Measurements from ENCODE around the gene POLR2F.

POLR2F gene

DNA sequence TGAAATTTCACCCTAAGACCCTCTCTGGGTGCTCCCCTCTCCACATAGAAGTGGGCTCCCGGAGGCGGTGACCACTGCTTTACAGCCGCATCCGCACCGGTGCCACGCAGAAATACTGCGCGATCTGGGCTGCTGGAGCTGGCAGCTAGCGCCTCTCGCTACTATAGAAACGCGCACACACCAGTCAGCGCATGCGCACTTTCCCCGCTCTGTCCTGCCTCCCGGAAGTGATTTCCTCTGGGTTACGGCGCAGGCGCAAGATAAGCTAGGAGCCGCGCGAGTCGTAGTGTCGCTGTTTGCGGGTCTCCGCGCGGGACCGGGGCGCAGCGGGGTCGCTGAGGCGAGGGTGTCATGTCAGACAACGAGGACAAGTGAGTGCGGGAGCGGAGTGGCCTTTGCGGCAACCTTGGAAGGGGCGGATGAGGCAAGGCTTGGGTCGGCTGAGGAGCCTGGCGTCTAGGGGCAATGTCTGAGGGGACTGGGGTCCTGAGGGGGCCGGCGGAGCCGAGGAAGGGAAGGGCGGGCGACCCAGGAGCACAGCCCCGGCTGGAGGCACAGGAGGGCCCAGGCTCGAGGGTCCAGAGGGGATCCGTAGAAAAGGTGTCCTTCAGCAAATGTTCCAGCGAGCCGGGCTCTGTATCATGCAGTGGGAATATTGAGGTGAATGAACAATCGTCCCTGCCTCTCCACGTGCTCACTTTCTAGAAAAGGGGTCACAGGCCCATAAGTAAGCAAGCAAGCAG is at the start of gene POLR2F, which contains the start of gene C22orf23:
Gene POLR2F (plus strand): TSS at position 263 of the 743 bp plus-strand sequence. CDS start 89 bp downstream, at position 352.
Gene C22orf23 (minus strand): TSS at position 165 of the 743 bp plus-strand sequence. CDS start 452 bp downstream, outside the sequence.
- peak within 1 kb of the TSS; percentile 94 for H3K4me3 ChIP-seq (ENCODE audit: low read depth, low read length)
- in situ Hi-C loops (cut with HindIII; ENCODE audit: low sequenced_read_pairs), result no loop called here
- DNase-seq (ENCODE audit: low read depth), result peak; percentile 87
- TF ChIP-seq, protein P1, sequence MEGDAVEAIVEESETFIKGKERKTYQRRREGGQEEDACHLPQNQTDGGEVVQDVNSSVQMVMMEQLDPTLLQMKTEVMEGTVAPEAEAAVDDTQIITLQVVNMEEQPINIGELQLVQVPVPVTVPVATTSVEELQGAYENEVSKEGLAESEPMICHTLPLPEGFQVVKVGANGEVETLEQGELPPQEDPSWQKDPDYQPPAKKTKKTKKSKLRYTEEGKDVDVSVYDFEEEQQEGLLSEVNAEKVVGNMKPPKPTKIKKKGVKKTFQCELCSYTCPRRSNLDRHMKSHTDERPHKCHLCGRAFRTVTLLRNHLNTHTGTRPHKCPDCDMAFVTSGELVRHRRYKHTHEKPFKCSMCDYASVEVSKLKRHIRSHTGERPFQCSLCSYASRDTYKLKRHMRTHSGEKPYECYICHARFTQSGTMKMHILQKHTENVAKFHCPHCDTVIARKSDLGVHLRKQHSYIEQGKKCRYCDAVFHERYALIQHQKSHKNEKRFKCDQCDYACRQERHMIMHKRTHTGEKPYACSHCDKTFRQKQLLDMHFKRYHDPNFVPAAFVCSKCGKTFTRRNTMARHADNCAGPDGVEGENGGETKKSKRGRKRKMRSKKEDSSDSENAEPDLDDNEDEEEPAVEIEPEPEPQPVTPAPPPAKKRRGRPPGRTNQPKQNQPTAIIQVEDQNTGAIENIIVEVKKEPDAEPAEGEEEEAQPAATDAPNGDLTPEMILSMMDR (IDR thresholded peaks at IDR 0.05; ENCODE audit: low read depth, low read length, missing control alignments), result no peak

DNA sequence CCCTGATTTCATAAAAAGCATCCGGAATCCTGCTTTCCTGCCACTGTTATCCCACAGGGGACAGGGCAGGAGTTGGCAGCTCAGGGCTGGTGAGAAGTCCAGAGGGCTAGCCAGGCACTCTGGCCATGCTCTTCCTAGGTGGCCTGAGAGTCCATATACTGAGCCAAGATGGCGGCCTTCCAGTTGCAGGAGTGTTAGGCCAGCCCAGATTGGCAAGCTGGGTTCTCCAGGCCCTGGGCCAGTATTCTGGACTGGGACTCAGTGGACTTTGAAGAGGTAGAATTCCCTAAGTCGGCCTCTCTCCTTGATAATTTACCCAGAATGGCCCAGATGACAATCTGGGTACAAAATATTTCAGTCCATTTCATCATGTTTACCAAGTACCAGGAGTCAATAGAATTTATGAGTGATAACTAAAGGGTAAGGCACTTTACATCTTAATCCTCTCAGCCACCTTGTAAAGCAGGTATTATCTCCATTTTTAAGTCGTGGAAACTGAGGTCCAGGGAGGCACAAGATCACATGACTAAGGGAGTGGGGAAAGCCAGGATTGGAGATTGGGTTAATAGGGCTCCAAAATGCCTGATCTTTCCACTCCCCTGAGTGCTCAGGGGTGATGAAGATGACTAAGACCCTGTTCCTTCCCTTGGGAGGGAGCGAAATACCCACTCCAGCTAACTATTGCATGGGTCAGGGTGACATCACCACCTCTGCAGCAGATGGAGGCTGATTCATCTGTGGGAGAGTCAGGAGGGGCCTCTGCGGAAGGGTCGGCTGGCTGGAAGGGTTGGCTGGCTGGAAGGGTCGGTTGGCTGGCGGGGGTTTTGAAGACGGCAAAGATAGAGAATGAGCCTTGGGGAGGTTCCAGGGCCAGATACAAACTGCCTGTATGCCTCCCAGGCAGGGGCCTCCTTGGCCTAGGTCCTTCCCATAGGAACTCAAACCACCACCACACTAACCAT is 48.6 kb upstream of the POLR2F start:
- in situ Hi-C loops (cut with HindIII; ENCODE audit: low sequenced_read_pairs), result no loop called here
- TF ChIP-seq, protein P1 (IDR thresholded peaks at IDR 0.05; ENCODE audit: low read depth, low read length, missing control alignments), result no peak
- DNase-seq (ENCODE audit: low read depth), result peak; percentile 88
- peak overlapping the region; percentile 75 for H3K4me3 ChIP-seq (ENCODE audit: low read depth, low read length)

DNA sequence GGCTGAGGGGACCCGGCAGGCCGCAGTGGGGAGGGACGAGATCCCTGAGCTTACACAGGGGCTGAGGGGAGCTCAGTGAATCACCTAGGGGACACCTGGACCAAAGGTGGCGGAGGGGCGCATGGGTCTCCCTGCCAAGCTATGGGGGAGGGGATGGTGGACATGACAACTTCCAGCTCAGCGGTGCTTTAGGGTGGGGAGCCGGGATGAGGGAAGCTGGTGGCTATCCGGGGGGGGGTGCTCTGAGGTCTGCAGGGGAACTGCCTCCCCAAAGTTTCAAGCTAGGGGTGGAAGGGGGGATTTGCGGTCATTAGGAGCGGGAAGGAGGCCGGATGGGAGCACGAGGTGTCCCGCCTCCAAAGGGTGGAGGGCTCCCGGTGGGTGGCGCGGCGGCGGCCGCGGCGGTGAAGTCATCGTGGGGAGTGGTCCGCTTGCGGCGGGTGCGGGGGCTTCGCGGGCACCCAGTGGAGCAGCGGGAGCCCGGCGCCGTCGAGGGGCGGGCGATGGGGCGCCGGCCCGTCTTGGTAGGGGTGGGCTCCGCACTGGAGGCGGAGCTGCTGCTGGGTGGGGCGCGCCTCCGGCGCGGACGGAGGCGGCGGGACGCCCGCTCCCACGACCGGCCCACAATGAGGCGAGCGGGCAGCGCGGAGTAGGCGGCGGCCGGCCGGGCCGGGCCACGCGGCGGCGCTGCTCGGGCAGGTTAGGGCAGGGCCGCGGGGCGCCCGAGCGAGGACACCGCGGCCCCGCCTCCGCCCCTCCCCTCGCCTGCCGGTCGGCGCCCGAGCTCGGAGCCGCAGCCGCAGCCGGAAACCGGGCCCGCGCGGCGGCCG is 47.8 kb upstream of the POLR2F start, which contains the start of gene MICALL1:
Gene MICALL1 (plus strand): TSS at position 764 of the 830 bp plus-strand sequence. CDS start 126 bp downstream, outside the sequence.
- H3K4me3 ChIP-seq (ENCODE audit: low read depth, low read length), result peak within 1 kb of the TSS; percentile 75
- TF ChIP-seq, protein P1 (IDR thresholded peaks at IDR 0.05; ENCODE audit: low read depth, low read length, missing control alignments), result no peak
- in situ Hi-C loops (cut with HindIII; ENCODE audit: low sequenced_read_pairs), result no loop called here
- no peak for DNase-seq (ENCODE audit: low read depth)

DNA sequence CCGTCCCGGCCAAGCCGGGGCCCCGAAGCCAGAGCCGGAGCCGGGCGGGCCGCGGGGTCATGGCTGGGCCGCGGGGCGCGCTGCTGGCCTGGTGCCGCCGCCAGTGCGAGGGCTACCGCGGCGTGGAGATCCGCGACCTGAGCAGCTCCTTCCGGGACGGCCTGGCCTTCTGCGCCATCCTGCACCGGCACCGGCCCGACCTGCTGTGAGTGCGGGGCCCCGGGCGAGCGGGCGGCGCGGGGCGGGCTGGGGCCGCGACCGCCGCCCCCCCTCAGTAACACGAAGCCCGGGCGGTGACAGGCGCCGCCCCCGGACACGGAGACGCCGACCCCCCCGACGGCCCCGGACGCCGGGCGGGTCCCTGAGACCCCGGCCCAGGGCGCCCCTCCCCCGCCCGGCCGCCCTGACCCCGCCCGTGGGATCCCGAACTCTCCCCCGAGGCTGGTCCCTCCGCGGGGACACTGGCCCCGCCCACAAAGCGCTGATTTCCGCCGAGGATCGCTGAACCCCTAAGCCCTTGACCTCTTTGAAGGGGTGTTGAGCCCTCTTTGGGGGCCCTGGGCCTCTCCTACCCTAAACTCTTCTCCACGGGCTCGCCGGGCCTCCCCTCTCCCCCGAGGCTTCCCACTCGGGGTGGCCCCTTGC is 47.0 kb upstream of the POLR2F start:
- in situ Hi-C loops (cut with HindIII; ENCODE audit: low sequenced_read_pairs), result no loop called here
- H3K4me3 ChIP-seq (ENCODE audit: low read depth, low read length), result peak overlapping the region; percentile 75
- TF ChIP-seq, protein P1 (IDR thresholded peaks at IDR 0.05; ENCODE audit: low read depth, low read length, missing control alignments), result no peak
- no peak for DNase-seq (ENCODE audit: low read depth)

DNA sequence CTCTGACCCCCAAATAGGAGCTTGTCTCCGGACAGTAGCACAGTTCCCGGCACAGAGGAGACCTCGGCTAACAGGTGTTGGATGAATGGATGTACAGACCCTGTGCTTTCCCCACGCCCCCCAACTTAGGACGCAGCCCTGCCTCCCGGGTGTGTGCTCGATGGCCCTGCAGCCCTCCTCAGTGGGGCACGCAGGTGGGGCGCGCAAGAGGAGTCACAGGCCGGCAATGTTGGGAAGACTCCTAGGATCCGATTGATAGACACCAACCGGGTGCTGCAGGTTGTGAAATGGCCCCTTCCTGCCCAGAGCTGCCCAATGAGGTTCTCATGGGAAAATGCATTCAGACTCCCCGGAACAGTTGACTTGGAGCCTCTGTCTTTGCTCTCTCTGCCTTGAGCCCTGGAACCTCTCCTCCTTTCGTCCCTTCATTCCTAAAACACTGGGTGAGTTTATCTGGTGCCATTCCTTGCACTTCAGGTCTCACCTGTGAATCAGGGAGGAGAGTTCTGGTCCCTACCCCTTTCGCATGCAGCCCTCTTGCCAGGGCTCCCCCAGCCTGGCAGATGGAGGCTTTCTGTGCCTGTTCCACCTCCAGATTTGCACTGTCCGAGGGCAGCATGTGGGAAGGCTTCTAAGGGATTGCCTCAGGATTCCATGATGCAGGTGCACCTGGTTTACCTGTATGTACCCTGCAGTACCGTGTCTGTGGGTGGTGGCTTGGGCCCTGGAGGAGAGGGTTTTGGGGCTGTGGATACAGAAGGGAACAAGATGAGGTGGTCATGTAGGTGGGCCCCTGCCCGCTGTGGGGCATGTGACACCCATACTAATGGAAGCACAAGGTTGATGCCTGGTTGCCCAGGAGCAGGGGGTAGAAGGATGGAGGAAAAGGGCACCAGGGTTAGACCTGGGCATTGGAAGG is 46.2 kb upstream of the POLR2F start:
- TF ChIP-seq, protein P1 (IDR thresholded peaks at IDR 0.05; ENCODE audit: low read depth, low read length, missing control alignments), result no peak
- H3K4me3 ChIP-seq (ENCODE audit: low read depth, low read length), result peak overlapping the region; percentile 75
- in situ Hi-C loops (cut with HindIII; ENCODE audit: low sequenced_read_pairs), result no loop called here
- DNase-seq (ENCODE audit: low read depth), result no peak
